GM21723 (cell line): ENCODE results near the gene KLF1.
"Not testable (repeated sequence)": the region's sequence is repeated elsewhere in the genome, so short reads cannot be mapped to it uniquely, and the experiment has no call there.

ENCODE experiments used
- ATAC-seq: cut with Tn5 transposase; IDR thresholded peaks from one replicate; pipeline ENCODE4 v1.9.1; 2021; ENCODE audit warnings: mild to moderate bottlenecking, moderate library complexity; ENCODE audit not compliant: unreplicated experiment

The KLF1 gene

DNA sequence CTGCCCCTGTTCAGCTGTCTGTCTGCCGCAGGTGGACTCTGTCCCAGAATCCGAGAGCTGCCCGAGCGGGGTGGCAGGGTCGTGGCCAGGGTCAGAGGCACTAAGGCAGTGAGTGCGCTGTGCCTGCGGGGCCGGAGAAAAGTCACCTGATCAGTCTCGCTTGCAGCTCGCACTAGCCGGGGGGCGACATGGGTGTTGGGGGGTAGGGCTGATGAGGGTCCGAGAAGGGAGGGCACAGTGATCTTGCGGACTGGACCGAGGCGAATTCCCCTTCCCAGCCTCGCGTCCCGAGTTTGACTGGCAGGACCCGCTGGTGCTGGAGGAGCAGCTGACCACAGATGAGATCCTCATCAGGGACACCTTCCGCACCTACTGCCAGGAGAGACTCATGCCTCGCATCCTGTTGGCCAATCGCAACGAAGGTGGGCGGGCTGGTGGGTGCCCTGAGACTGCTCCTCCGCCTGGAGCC lies 4.6 kb upstream of the KLF1 start:
- ATAC-seq: no peak

DNA sequence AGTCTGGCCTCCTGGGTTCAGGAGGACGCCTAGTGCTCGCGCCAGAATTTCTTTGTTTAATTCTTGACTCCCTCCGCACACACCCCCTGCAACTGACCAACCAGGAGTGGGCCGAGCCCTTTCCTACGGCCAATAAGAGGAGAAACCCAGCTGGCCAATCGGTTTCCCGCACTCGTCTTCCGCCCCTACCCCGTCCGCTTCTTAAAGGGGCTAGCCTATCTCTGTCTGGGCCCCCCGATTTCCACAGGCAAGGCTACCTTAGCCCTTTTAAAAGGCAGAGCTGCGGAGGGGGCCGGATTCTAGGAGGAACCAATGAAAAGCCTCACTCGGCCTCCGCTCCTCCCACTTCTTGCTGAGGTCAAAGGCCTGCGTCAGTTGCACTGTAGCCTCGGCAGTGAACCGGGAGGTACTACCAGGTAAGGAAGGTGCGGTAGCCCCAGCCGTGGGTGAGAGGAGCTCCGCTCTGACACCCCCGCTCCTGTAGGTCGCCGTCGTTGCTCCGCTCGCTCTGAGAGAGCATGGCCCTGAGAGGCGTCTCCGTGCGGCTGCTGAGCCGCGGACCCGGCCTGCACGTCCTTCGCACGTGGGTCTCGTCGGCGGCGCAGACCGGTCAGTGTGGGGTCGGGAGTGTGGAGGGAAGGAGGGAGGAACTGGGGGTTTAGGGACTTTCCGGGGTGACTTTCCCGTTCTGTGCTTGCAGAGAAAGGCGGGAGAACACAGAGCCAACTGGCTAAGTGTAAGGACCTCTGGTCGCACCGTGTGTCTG lies 4.0 kb upstream of the KLF1 start, which contains the start of gene GCDH:
GCDH (plus strand) TSS at position 374 of the 766 bp plus-strand sequence; CDS start at position 519, 145 bp downstream.
- peak; percentile 87 for ATAC-seq

DNA sequence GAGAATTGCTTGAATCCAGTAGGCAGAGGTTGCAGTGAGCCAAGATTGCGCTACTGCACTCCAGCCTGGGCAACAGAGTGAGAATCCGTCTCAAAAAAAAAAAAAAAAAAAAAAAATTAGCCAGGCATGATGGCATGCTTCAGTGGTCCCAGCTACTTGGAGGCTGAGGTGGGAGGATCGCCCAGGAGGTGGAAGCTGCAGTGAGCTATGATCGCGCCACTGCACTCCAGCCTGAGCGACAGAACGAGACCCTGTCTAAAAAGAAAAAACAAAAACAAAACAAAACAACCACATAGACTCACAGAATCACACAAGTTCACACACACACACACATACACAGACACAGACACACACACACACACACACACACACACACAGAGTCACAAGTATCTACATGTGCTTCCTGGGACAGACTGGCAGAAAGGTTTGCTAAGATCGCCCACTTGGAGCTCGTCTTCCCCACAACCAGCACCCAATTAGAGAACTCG lies 3.3 kb upstream of the KLF1 start:
- not testable (repeated sequence) for ATAC-seq

DNA sequence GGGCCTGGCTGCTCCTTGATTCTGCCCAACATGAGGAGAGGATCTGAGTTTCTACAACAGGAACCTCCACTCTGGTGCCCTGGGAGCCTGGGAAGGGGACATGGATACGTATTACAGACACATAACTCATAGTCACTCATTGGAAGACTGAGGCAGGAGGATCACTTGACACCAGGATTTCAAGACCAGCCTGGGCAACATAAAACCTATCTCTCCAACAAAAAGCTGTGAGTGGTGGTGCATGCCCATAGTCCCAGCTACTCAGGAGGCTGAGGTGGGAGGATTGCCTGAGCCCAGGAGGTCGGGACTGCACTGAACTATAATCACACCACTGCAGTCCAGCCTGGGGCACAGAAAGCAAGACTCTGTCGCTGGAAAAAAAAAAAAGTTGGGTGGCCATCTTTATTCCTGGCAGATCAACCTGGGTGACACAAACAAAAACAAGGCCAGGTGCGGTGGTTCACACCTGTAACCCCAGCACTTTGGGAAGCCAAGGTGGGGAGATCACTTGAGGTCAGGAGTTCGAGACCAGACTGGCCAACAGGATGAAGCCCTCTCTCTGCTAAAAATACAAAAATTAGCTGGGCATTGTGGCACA lies 1.1 kb upstream of the KLF1 start:
- no peak for ATAC-seq

DNA sequence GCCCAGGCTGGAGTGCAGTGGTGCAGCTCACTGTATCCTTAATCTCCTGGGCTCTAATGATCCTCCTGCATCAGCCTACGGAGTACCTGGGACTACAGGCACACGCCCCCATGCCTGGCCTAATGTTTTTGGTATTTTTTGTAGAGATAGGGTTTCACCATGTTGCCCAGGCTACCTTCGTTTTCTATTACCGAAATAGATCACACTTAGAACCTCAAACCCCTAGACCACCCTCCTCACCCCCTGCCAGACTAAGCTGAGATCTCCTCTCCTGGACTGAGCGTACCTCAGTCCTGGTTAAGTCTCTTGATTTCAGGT lies 391 bp downstream of the KLF1 start:
- ATAC-seq: no peak

DNA sequence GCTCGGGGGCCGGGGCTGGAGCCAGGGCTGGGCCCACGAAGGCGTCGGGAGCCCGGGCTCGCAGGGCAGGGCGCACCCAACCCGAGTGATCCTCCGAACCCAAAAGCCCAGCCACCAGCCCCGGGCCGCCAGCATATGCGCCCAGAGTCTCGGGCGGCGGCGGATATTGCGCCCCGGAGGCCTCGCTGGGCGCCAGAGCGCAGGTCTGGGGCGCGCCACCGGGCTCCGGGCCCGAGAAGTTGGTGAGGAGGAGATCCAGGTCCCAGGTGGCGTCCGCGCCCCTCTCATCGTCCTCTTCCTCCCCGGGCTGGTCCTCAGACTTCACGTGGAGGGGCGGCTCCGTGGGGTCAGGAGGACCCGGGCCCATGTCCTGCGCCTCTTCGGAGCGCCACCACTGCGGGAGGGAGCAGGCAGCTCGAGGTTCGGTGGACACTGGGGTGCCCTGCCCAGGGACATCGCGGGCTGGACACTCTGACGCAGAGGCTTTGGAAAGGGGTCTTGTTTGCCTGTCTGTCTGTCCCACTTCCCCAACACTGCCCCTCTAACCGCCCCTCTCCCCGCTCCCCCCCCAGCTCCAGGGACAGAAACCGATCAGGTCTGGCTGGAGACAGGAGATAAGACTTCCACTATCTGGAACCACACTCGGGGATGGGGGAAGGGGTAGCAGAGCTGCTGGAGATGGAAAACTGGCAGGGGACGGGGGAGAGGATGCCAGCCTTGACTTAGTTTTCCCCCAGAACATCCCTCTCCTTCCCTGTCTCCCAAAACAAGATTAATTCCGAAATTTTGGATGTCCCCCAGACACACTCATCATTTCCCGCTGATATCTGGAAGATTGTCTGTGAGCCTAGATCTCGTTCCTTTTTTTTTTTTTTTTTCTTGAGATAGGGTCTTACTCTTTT lies 1.0 kb downstream of the KLF1 start:
- ATAC-seq: no peak

DNA sequence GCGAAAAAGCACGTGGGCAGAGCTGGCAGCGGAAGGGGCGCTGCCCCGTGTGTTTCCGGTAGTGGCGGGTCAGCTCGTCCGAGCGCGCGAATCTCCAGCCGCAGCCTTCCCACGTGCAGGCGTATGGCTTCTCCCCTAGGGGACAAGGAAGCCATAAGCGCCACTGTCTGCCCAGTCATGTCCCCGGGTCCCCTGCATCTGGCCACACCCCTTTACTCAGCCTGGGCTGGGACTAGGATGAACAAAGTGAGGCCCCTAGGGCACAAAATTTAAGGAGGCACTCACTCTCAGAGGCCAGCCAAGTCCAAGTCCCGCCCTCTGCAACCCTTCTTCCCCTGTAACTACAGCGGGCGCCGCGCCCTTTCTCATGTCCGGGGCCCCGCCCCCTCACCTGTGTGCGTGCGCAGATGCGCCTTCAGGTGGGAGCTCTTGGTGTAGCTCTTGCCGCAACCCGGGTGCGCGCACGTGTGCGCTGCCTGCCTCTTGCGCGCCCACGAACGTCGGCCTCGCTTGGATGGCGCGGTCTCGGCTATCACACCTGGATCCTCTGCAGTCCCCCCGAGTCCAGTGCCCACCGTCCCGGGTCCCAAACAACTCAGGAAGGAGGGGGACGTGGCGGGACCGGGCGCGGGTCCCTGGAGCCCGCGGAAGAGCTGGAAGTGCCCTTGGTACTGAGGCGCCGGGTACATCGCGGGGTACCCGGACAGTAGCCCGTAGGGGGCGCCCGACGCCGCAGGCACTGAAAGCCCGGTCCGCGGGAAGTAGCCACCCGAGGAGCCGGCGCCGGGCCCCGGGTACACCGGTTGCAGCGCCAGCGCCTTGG lies 1.9 kb downstream of the KLF1 start:
- ATAC-seq: no peak

DNA sequence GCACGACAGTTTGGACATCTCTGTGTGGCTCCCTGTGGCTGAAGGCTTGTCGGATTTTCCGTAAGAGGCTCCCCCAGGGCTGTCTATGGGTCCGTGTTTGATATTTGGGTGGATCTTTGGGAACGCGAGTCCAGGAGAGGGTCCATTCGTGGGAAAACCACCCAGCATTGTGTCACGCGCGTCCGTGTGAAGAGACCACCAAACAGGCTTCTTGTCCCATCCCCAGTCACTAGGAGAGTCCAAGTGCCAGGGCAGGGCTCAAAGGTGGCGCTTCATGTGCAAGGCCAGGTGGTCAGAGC lies 2.4 kb downstream of the KLF1 start:
- ATAC-seq: no peak

DNA sequence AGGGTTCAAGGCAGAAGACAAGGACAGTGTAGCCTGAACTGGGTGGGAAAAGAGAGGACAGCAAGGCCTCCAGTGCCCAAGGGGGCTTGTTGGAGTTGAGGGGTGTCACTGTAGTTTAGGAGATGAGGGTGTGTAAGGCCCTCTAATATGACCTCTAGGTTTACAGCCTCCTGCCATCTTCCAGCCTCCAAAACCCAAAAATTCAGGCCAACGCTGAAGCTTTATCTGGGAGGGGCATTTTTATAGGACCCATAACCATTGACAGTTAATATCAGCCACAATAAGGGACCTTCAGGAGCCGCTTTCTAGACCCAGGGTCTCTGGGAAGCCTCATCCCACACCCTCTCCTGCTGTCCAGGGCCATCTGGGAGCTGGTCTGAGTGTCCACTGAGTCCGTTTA lies 2.8 kb downstream of the KLF1 start:
- no peak for ATAC-seq

DNA sequence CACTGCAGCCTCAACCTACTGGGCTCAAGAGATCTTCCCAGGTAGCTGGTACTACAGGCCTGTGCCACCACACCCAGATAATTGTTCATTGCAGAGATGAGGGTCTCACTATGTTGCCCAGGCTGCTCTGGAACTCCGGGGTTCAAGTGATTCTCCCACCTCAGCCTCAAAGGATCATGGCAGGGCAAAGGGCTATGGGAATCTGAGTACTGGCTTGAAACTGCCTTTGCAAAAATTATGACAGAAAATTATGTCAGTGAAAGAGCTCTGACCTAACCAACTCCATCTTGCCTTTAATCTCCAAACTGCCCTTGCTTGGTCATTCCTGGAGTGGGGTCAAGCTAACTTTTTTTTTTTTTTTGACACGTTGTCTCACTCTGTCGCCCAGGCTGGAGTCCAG lies 4.4 kb downstream of the KLF1 start:
- ATAC-seq: no peak

DNA sequence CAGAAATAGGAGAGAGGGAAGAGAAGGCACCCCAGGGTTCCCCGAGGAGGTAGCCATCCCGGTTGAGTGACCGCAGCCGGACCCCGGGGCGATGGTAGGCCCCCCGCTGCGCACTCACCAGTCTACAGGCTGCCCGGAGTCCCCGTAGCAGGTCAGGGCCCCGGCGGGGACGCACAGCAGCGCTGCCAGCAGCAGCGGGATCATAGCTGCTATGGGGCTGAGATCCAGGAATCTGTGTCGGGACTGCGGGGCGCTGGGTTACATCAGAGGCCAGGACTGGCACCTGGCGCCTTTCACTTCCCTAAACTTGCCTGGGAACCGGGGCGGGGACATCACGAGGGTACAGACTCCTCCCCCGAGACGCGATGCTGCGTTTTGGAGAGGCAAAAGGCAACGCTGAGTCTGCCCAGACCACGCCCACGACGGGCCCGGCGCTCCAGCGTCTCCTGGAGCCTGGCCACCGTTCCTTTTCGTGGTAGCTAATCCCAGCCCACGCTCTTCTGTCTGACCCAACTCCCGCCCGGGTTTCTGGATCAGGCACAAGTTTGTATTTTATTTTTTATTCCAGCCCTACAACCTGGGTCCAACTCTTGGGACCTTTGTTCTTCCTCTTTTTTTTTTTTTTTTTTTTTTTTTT lies 5.7 kb downstream of the KLF1 start, which contains the start of gene DNASE2:
DNASE2 (minus strand) TSS at position 278 of the 637 bp plus-strand sequence; CDS start at position 204, 74 bp downstream.
- peak; percentile 80 for ATAC-seq

DNA sequence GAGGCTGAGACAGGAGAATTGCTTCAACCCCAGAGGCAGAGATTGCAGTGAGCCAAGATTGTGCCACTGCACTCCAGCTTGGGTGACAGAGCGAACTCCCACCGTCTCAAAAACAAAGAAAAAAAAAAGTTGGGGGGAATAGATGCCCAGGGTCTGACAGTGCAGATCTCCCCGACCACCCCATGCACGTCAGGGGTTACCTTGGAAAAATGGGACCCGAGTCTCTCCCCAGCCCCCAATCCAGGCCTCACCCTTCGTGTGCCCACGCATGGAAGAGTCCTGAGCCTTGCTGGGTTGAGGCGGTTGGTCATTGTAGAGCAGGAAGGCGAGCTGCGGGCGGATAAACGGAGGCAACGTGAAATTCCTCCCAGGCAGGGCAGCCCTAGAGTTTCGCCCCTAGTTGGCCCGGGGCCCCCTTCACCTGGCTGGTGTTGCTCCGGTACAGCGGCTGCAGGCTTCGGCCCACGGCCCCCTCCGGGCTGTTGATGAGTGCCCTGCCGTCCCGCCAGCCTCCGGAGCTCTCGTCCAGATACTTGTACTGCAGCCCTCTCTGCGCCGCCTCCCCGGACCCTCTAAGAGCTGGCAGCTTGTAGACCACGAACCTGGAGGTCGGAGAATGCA lies 6.3 kb downstream of the KLF1 start:
- ATAC-seq: peak; percentile 24

DNA sequence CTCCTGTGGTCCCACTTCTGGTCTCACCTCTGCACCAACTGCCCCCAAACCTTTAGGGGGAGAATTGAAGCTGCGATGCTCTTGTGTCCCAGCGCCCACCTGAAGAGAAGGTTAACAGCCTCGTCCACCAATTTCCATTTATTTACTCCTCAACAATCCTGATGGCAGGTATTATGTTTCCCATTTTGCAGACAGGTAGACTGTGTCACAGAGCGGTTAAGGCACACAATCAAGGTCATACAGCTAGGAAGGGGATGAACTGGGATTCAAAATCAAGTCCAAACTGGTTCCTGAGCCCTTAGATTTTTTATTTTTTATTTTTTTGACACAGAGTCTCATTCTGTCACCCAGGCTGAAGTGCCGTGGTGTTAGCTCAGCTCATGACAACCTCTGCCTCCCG lies 11.9 kb downstream of the KLF1 start:
- no peak for ATAC-seq

DNA sequence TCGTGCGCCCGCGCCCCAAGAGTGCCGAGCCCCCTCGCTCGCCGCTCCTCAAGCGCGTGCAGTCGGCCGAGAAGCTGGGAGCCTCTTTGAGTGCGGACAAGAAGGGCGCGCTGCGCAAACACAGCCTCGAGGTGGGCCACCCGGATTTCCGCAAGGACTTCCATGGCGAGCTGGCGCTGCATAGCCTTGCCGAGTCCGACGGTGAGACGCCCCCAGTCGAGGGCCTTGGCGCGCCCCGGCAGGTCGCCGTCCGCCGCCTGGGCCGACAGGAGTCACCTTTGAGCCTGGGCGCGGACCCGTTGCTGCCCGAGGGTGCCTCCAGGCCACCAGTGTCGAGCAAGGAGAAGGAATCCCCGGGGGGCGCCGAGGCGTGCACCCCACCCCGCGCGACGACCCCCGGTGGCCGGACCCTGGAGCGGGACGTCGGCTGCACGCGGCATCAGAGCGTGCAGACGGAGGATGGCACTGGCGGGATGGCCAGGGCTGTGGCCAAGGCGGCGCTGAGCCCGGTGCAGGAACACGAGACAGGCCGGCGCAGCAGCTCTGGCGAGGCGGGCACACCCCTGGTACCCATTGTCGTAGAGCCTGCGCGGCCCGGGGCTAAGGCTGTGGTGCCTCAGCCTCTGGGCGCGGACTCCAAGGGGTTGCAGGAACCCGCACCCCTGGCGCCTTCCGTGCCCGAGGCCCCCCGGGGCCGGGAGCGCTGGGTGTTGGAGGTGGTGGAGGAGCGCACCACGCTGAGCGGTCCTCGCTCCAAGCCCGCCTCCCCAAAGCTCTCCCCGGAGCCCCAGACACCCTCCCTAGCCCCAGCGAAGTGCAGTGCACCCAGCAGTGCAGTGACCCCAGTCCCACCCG lies 12.9 kb downstream of the KLF1 start:
- ATAC-seq: no peak

DNA sequence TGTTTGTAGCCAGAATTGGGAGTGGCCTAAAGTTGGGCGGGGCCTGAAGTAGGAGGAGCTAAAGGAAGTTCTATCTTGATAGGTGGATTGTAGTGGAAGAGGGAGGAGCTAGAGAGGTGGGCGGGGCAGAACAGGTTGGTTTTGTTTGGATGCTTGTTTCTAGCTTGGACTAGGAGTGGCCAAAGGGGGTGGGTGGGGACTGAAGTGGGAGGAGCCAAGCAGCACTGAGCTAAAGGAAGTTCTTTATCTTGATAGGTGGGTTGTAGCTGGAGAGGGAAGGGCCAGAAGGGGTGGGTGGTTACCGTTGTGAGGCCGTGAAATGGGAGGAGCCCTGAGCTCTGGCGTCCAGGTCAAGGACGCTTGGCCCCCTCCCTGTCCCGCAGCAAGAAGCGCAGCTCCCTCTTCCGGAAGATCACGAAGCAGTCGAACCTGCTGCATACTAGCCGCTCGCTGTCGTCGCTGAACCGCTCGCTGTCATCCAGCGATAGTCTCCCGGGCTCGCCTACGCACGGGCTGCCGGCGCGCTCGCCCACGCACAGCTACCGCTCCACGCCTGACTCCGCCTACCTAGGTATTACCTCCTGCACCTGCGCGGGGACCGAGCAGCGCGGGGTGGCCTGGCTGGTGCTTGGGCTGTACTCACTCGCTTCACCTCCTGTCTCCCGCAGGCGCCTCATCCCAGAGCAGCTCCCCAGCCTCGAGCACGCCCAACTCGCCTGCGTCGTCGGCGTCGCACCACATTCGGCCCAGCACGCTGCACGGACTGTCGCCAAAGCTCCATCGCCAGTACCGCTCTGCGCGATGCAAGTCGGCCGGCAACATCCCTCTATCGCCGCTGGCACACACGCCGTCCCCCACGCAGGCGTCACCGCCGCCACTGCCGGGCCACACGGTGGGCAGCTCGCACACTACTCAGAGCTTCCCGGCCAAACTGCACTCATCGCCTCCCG lies 13.8 kb downstream of the KLF1 start:
- ATAC-seq: no peak

DNA sequence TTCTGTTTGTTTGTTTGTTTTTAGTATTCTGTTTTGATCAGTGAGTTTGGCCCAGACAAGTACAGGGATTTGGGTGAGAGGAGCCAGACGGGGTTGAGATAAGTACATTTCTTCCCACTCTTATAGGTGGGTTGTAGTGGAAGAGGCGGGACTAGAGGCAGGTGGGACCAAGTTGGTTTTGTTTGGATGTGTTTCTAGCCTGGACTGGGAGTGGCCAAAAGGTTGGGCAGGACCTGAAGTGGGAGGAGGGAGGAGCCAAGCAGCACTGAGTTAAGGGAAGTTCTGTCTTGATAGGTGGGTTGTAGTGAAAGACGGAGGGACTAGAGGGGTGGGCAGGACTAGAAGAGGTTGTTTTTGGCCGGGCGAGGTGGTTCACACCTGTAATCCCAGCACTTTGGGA lies 14.7 kb downstream of the KLF1 start:
- no peak for ATAC-seq

DNA sequence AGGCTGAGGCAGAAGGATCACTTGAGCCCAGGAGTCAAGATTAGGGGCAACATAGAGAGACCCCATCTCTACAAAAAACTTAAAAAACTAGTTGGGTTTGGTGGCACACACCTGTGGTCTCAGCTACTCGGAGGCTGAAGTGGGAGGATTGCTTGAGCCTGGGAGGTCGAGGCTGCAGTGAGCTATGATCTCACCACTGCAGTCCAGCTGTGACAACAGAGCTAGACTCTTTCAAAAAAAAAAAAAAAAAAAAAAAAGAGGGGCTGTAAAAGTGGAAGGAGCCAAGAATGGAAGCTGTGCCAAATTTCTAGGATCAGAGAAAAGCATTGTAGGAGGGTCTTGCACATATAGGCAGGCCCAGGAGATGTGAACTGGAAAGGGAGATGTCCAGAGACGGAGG lies 15.3 kb downstream of the KLF1 start:
- no peak for ATAC-seq
